GM18861 (cell line): ENCODE results near the gene PALS2.

Experiments used
- ATAC-seq: cut with Tn5 transposase; IDR thresholded peaks from one replicate; pipeline ENCODE4 v1.9.1; 2021; ENCODE audit not compliant: unreplicated experiment

The PALS2 gene

DNA sequence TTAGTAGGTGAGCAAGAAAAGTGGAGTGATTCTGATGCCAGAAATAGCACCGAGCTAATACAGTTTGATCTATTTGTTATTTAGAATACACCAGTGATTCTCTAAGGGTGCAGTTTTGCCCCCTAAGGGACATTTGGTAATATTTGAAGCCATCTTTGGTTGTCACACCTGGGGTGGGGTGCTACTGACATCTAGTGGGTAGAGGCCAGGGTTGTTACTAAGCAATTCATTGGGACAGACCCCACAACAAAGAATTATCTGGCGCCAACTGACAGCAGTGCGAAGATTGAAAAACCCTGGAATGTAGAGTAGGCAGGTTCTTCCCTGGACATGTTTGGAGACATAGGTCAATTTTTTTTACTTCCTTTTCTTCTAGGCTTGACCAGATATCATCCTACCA, 14.6 kb downstream of the PALS2 start:
- peak; percentile 78 for ATAC-seq

DNA sequence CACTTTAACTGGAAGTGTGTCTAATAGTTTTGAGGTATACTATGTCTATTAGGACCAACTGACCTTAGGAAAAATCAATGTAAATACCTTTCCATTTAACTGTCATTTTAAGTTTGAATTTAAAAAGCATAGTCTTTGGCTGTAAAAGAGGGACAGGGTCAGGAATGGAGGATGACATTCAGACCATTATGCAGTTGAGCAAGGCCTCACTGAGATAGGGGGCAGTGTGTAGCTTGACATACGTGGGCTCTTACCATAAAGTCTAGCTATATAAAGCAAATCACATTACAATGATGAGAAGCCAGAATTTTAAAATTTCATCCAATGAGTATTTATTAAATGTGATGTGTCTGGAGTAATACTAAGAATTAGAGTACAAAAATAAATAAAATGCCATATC, 17.9 kb downstream of the PALS2 start:
- ATAC-seq, result no peak

DNA sequence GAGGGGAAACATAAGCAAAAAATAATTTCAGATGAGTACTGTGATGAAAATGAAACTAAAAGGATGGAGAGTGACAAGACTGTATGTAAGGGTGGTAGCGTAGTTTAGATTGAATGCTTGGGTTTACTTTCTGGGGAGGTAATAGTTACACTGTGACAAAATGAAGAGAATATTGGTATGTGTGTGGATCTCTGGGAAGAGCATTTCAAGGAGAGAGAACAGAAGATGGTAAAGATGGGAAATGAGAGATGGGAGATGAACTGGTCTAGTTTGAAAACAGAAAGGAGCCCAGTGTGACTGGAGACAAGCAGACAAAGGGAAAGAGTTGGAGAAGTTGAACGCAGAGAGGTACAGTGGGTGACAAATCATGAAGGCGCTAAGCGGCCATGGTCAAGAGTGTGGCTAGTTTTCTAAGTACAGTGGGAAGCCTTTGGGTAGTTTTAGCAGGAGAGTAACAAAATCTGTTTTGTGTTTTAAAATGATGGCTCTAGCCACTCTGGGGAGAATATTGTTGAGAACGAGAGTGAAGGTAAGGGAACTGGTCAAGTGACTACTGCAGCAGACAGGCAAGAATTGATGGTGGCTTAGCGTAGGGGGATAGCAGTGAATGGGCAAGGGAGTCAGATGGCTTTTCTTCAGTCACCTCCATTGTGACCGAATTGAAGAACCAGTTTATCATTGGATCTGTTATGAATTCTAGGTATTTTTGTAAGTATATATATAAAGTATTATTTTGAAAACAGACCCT, 22.6 kb downstream of the PALS2 start:
- ATAC-seq, result no peak

DNA sequence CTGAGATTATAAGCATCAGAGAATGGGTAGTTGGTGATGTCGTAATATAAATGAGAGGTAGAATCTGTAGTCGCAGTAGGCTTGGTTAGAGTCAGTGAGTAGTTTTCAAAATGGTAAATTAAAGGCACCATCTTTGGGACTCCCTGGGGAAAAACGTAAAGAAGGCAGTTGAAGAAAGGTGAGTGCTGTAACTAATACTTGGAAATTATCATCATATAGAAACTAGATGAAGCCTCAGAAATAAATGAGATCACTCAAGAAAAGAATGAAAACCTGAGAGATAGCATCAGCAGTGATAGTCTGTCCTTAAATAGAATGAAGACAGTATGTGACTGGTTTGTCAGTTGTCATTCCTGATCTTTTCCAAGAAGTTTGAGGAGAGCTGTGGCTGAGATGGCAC, 23.8 kb downstream of the PALS2 start:
- ATAC-seq, result no peak

DNA sequence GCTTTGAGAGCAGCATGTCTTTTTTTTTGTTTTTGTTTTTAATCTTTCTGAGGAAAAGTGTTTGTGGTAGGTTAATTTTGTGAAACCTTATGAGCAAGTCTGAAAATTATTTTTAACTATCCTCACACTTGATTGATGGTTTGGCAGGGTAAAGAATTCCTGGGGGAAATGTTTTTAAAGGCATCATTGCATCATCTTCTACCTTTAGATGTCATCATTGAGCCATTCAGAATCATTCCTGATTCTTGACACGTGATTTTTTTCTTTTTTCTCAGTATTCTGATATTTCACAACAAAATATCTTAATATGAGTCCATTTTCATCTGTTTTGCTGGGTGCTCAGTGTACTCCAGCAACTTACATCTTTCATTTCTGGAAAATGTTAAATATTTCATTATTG, 28.3 kb downstream of the PALS2 start:
- no peak for ATAC-seq

DNA sequence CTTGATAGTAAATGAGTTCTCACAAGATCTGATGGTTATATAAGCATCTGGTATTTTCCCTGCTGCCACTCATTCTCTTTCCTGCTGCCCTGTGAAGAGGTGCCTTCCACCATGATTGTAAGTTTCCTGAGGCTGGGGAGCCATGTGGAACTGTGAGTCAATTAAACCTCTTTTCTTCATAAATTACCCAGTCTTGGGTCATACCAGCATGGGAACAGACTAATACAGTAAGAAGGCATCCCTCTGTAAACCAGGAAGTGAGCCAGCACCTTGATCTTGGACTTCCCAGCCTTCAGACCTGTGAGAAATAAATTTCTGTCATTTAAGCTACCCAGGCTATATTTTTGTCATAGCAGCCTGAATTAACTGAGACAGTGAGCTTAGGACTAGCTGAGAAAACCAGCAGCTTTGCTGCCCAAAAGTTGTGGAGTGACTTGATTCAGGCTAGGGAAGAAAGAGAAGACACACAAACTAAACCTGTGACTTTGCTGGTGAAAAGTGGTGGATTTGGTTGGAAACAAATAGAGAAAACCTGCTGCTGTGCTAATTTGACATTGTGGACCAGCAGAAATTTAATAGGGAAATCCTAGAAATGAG, 29.7 kb downstream of the PALS2 start:
- no peak for ATAC-seq

DNA sequence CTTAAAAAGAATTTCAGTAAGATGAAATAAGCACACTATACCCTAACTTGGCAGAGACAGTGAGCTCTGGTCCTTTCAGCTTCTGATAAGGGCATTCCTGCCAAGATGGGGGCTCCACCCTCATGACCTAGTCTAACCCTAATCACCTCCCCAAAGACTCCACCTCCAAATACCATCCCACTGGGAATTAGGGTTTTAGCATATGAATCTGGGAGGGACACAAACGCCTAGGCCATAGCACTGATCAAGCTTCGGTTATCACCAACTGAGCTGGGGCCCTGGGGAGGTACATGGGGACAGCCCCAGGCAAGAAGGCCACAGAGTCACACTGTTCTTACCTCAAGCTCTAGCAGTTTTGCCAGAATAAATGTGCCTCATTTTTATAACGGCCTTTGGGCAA, 31.4 kb downstream of the PALS2 start:
- ATAC-seq, result no peak

DNA sequence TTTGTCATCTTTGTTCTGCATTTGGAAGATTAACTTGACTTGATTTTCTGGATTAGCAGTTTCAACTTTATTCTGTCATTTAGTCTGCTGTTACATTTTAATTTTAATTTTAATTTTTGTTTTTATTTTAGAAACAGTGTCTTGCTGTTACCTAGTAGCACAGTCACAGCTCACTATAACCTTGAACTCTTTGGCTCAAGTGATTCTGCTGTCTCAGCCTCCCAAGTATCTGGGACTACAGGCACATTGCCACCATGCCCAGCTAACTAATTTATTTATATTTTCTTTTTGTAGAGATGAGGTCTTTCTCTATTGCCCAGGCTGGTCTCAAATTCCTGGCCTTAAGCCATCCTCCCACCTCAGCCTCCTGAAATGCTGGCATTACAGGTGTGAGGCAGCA, 35.3 kb downstream of the PALS2 start:
- no peak for ATAC-seq

DNA sequence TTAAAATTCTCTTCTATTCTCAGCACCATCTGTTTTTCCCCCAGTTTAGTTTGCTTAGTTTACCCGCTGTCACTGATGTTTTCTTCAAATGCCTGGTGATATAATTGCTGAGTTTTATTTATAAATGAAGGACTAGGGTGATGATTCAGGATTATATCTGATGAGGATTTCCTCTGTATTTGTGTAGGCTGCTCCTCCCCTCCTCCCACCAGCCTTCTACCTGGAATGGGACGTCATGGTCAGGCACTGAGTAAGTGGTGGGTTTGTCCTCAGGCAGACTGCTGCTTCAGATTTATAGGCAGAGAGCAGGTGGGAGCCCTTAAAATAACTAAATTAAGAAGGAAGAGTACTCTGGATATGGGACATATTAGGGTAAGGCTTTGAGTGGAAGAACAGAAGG, 35.8 kb downstream of the PALS2 start:
- no peak for ATAC-seq

DNA sequence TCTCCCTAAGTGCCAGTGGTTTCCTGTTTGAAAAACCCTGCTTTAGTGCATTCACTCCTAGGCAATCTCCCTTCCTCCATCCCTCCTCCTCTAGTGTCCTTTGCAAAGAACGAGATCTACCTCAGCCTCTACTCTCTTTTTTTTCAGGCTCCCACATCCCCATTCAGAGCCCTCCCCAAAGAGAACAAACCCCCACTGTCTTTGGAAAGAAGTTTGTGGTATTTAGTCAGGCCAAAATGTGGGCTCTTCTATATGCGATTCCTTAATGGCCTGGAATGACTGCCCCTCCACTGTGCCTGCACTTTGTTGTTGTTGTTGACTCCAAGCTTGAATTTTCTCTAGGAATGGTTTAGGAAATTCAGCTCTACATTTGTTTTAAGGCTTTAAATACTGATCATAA, 36.3 kb downstream of the PALS2 start:
- no peak for ATAC-seq

DNA sequence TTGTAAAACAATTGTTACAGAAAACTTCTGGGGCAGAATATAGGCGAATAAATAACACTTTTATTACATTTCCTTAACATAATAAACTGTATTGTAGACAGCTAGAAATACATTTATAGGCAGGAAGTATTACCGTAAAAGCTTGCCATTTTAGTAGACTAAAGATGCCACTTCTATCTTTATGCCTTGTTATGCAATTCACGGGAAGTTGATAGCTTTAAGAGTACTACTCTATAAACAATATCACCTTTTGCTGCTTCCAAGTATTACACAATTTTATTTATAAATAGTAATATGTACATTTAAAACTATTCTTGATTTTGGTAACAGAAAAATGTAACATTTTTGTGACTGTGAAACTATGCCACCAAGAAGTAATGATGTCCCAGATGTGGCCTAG, 37.9 kb downstream of the PALS2 start:
- ATAC-seq, result no peak

DNA sequence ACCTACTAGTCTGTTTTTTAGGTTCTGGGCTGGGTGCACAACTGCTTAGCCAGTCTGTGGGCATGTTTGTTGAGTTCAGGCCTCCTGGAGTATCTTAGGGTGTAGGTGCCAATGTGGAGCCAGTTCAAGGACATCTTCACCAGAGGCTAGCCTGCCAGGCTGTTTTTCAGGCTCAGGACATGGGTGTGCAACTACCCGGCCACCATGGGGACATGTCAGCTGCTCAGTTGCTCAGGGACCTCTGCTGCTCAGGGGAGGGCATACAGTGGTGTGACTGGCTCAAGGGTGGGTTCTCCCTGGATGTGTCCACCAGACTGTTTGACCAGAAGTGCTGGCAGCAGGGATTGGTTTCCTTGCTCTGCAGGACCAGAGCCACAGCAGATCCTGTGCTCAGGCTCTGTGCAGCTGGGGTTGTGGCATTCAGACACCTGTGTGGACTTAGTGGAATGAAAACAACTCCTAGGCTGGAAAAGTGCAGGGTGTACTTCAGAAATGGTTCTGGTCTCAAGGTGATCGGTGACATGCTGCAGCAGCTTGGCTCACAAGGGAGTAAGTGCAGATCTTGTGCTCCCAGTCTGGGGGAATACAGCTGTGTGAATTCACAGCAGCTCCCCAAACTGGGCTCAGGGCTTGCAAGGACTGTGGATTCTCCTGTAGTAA, 44.8 kb downstream of the PALS2 start:
- no peak for ATAC-seq

DNA sequence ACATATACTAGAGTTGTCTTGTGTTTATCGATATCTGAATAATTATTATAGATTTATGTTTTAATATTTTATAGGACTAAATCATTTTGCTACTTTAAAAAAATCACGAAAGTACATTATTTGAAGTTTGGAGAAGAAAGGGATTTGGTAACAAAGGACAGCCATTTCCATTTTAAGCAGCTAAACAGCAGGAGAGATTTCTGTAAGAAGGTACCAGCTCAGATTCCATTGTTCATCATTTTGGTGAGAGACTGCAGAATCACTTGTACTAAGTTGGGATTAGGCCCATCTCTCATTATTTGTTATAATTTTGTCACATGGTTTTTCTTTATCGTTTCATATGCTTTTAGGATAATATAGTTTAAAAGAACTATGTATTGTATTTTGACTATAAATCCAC, 46.7 kb downstream of the PALS2 start:
- ATAC-seq, result no peak

DNA sequence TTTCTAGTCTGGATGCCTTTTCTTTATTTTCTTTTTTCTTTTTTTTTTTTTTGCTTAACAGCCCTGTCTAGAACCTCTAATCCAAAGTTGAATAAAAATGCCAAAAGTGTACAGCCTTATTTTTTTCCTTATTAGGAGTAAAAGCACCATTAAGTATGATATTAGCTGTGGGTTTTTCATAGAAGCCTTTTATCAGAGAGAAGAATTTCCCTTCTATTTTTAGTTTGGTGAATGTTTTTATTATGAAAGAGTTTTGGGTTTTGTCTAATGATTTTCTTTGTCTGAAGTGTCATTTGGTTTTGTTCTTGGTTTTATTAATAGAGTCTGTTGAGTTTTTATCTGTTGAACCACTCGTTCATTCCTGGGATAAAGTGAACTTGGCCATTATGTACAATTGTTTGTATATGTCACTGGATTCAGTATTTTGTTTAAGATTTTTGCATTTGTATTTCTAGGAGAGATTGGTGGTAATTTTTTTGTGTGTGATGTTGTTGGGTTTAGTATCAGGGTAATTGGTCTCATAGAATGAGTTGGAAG, 49.5 kb downstream of the PALS2 start:
- no peak for ATAC-seq
